H1 (cell line): ENCODE data around the gene EPHB6. TPM values are rescaled to one million over a fixed set of nuclear protein-coding genes. Genes with fewer than 3 reads are reported as not detected.

ENCODE experiments used
- CEBPB ChIP-seq: IDR thresholded peaks from 2 replicates; pipeline ENCODE4 v1.6.1; 2012; ENCODE audit warnings: low read depth, low read length
- EP300 ChIP-seq, 2 experiments: IDR thresholded peaks; 1 replicate in 1 of 2; 2 replicates in 1 of 2; pipeline ENCODE4 v1.6.1; 2011 to 2012; ENCODE audit warnings: low read depth in 2 of 2, low read length in 2 of 2, mild to moderate bottlenecking in 2 of 2, borderline replicate concordance in 1 of 2, inconsistent platforms in 1 of 2, moderate library complexity in 1 of 2
- RXRA ChIP-seq: IDR thresholded peaks from 2 replicates; pipeline ENCODE4 v1.6.1; 2011; ENCODE audit warnings: low read depth, mild to moderate bottlenecking, low read length, moderate library complexity; ENCODE audit not compliant: insufficient read depth
- SP1 ChIP-seq: IDR thresholded peaks from 2 replicates; pipeline ENCODE4 v1.6.1; 2011; ENCODE audit warnings: low read depth, low read length
- polyA plus RNA-seq, 7 experiments: library from polyadenylated mRNA; depleted of rRNA in 3 of 7; stranded (reverse) in 5 of 7; unstranded in 2 of 7; fragments of >200 nt in 5 of 7; fragments of 200-250 nt in 2 of 7; gene quantifications; 1 replicate in 5 of 7; 2 replicates in 1 of 7; 4 replicates in 1 of 7; pipeline versions ENCODE4 v1.2.1 to v1.2.3, GENCODE V29; 2011 to 2013; ENCODE audit warnings: missing spikeins in 2 of 7, mixed read lengths in 2 of 7
- total RNA-seq: library from RNA; stranded (reverse); fragmentation: NEBNext Ultra II Directional; extraction: Animal tissue kit (Norgen Biotek cat#: 25700); gene quantifications from 2 replicates; pipeline ENCODE4 v1.2.1, GENCODE V29; 2021

The EPHB6 gene
- total and polyA plus RNA-seq, 2 of the 8 experiments (the other 6 are each of a cell fraction or from before 2014, with no cell fraction given): 19.7 TPM

- TF ChIP-seq EP300 (IDR thresholded peaks at IDR 0.05; ENCODE audit: borderline replicate concordance in 1 of 2, low read depth in 2 of 2, low read length in 2 of 2) (no peak), CEBPB (no peak), SP1 (no peak), RXRA (no peak)
Measured at GRCh38 chr7:142873871-142874270, 19.0 kb downstream of the EPHB6 start (continued).
